Heart left ventricle (tissue), 13 donors: ENCODE results near the gene ASCL5.

Experiments used
- POLR2A ChIP-seq, 2 donors: fragments of 450-650 bp; IDR thresholded peaks; one replicate each; pipeline ENCODE4 v1.6.1; 2017; ENCODE audit warnings: antibody characterized with exemption in 2 of 2, mild to moderate bottlenecking in 2 of 2, moderate library complexity in 2 of 2
- TF ChIP-seq, protein P1 (sequence below), 12 donors: fragments of 200-600 bp; sonication (generic) in 4 of 12; IDR thresholded peaks; one replicate each; pipeline versions ENCODE4 v1.5.0 to v1.8.0; 2018 to 2022; ENCODE audit warnings: antibody characterized with exemption in 12 of 12, mild to moderate bottlenecking in 5 of 12
- donor health status: ischemic (EF 13 %, LVEDD 7.1; RV severe dilation, severe dysfunction).
- donor health status: DM: no; HTN: yes; CAD: no.
- donor health status: DM: no; HTN: no; CAD: no.
- donor health status: ischemic (EF 25% LVEDD 6.9; RV normal size, moderate dysfunction).
- donor health status: ischemic (EF 25% LVEDD 5.7; RV mildly dilated, moderate dysfunction).
- donor health status: ischemic (EF 35%, LVEDD 5.7; RV mildly dilated, moderate dysfunction).
- donor health status: nonischemic (EF 11% LVEDD 7.7; RV severe dilation, severe dysfunction).
- donor health status: DM: yes; HTN: yes; CAD: no.
- donor health status: PGD.
- donor health status: ischemic (EF 29% LVEDD 5.4; RV normal size, mild dysfunction).
- donor health status: nonischemic (EF 23%, LVEDD 6.1; RV moderate dilation, normal function).

DNA sequence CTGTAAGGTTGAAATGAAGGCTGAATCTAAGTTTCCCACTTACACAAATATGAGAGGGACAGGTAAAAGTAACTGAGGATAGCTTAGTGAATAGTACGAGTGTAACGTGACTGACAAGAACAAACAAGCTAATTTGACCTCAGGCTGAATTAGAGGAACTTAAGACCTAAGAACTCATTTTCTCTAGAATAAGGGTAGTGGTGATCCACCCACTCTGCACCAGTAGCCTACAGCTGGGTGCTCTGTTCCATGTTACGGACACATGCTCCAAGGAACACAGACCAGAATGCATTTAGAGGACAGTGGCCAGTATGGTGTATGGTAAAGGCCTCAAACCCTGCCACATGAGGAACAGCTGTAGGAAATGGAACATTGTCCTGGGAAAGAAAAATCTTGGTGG lies 42.2 kb upstream of the ASCL5 start:
- TF ChIP-seq, protein P1, sequence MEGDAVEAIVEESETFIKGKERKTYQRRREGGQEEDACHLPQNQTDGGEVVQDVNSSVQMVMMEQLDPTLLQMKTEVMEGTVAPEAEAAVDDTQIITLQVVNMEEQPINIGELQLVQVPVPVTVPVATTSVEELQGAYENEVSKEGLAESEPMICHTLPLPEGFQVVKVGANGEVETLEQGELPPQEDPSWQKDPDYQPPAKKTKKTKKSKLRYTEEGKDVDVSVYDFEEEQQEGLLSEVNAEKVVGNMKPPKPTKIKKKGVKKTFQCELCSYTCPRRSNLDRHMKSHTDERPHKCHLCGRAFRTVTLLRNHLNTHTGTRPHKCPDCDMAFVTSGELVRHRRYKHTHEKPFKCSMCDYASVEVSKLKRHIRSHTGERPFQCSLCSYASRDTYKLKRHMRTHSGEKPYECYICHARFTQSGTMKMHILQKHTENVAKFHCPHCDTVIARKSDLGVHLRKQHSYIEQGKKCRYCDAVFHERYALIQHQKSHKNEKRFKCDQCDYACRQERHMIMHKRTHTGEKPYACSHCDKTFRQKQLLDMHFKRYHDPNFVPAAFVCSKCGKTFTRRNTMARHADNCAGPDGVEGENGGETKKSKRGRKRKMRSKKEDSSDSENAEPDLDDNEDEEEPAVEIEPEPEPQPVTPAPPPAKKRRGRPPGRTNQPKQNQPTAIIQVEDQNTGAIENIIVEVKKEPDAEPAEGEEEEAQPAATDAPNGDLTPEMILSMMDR (IDR thresholded peaks at IDR 0.05): no peak
- TF ChIP-seq POLR2A (IDR thresholded peaks at IDR 0.05): no peak
